Ascending aorta (tissue), 2 donors: ENCODE measurements around the gene PPARGC1A. TPM values are rescaled to one million over a fixed set of nuclear protein-coding genes. Genes with fewer than 3 reads are reported as not detected.

Experiments used
- DNase-seq, 2 donors: peaks; one replicate each; pipeline ENCODE4 v3.0.0-alpha.2; 2019; ENCODE audit warnings: low spot score in 2 of 2
- H3K27ac ChIP-seq, 2 donors: fragments of 200-600 bp; sonication (generic); one replicate each; pipeline ENCODE4 v1.5.1; 2016 to 2017; ENCODE audit warnings: mild to moderate bottlenecking in 1 of 2
- H3K27me3 ChIP-seq: fragments of 200-600 bp; sonication (generic); one replicate; pipeline ENCODE4 v1.5.1; 2017
- H3K36me3 ChIP-seq, 2 donors: fragments of 200-600 bp; sonication (generic); one replicate each; pipeline ENCODE4 v1.5.1; 2016
- H3K4me1 ChIP-seq, 2 donors: fragments of 200-600 bp; sonication (generic); one replicate each; pipeline ENCODE4 v1.5.1; 2016 to 2017; ENCODE audit warnings: mild to moderate bottlenecking in 1 of 2
- H3K4me3 ChIP-seq, 2 donors: fragments of 200-600 bp; sonication (generic); one replicate each; pipeline ENCODE4 v1.5.1; 2016 to 2017; ENCODE audit warnings: mild to moderate bottlenecking in 1 of 2
- H3K9me3 ChIP-seq, 2 donors: fragments of 200-600 bp; sonication (generic); one replicate each; pipeline ENCODE4 v1.5.1; 2016
- CTCF ChIP-seq, 3 experiments: fragments of 200-600 bp in 2 of 3; fragments of 450-650 bp in 1 of 3; sonication (generic) in 2 of 3; IDR thresholded peaks; one replicate each; pipeline ENCODE4 v1.5.1; 2016 to 2019; ENCODE audit warnings: antibody characterized with exemption in 3 of 3, mild to moderate bottlenecking in 1 of 3, moderate library complexity in 1 of 3
- intact Hi-C: fragments of 100-400 bp; cut with DNase I; formaldehyde crosslinking; loops from one replicate; pipeline ENCODE4 v1.15.1; 2023
- total RNA-seq: library from RNA; depleted of rRNA; stranded (reverse); fragments of >200 nt; gene quantifications from one replicate; pipeline ENCODE4 v1.1.0, GENCODE V29; 2016

The PPARGC1A gene
- total RNA-seq, 1 donor from 2014 or later, result 1.7 TPM

GRCh38 chr4:23909671-23910070, 19.8 kb upstream of the PPARGC1A start:
- no peaks in the 10 kb centered on the region for H3K4me1 ChIP-seq
- TF ChIP-seq CTCF (IDR thresholded peaks at IDR 0.05), result no peak
- no peaks in the 10 kb centered on the region for H3K27me3 ChIP-seq
- no peaks in the 10 kb centered on the region for H3K36me3 ChIP-seq
- H3K4me3 ChIP-seq, result no peak overlapping the region
- intact Hi-C loops, result no loop called here
- H3K27ac ChIP-seq, result no peak overlapping the region
- no peak for DNase-seq
- no peaks in the 10 kb centered on the region for H3K9me3 ChIP-seq

DNA sequence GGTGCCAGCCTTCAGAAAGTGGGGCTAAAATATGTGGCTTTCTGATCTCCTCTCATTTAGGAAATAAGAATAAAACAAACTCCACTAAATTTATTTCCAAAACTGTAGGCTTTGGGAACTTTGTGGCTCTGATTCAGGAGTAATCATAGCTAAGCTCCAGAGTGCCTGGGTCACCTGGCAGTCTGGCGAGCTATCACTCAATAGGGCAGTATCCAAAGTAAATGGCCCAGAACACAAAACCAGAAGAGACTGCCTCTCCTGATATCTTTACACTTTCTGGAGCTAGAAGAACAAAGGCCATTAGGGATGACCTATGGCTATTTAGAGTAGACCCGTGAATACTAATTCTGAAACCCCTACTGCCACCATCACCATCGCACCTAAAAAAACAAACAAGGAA, 17.0 kb upstream of the PPARGC1A start:
- H3K36me3 ChIP-seq, result no peaks in the 10 kb centered on the region
- no peak for TF ChIP-seq CTCF (IDR thresholded peaks at IDR 0.05)
- no peak overlapping the region for H3K4me3 ChIP-seq
- no peaks in the 10 kb centered on the region for H3K27me3 ChIP-seq
- H3K27ac ChIP-seq, result no peak overlapping the region
- no peak for DNase-seq
- H3K4me1 ChIP-seq, result no peaks in the 10 kb centered on the region
- no peaks in the 10 kb centered on the region for H3K9me3 ChIP-seq
- intact Hi-C loops, result no loop called here

- DNase-seq, result no peak
- H3K27ac ChIP-seq, result no peak overlapping the region
- intact Hi-C loops, result no loop called here
Measured at GRCh38 chr4:23904639-23905071, 14.8 kb upstream of the PPARGC1A start.

GRCh38 chr4:23903859-23904438, 14.1 kb upstream of the PPARGC1A start:
- no peaks in the 10 kb centered on the region for H3K27me3 ChIP-seq
- no peak for DNase-seq
- H3K9me3 ChIP-seq, result no peaks in the 10 kb centered on the region
- no peak overlapping the region for H3K4me3 ChIP-seq
- H3K4me1 ChIP-seq, result no peaks in the 10 kb centered on the region
- H3K27ac ChIP-seq, result no peak overlapping the region
- no peaks in the 10 kb centered on the region for H3K36me3 ChIP-seq
- TF ChIP-seq CTCF (IDR thresholded peaks at IDR 0.05), result no peak
- intact Hi-C loops, result no loop called here

More at GRCh38 chr4:23904639-23905071, 14.8 kb upstream of the PPARGC1A start:
- Histone ChIP-seq H3K4me3 (no peak overlapping the region), H3K27me3 (no peaks in the 10 kb centered on the region), H3K36me3 (no peaks in the 10 kb centered on the region), H3K4me1 (no peaks in the 10 kb centered on the region), H3K9me3 (no peaks in the 10 kb centered on the region)
- no peak for TF ChIP-seq CTCF (IDR thresholded peaks at IDR 0.05)

- intact Hi-C loops, result no loop called here
- Histone ChIP-seq H3K27ac (no peak overlapping the region), H3K4me1 (no peaks in the 10 kb centered on the region)
Measured at GRCh38 chr4:23902222-23902804, 12.5 kb upstream of the PPARGC1A start.

More at GRCh38 chr4:23902222-23902804, 12.5 kb upstream of the PPARGC1A start:
- H3K27me3 ChIP-seq, result no peaks in the 10 kb centered on the region
- H3K9me3 ChIP-seq, result no peaks in the 10 kb centered on the region
- TF ChIP-seq CTCF (IDR thresholded peaks at IDR 0.05), result no peak
- H3K4me3 ChIP-seq, result no peak overlapping the region
- no peak for DNase-seq
- H3K36me3 ChIP-seq, result no peaks in the 10 kb centered on the region
